Mesothelial cell of epicardium (in vitro differentiated cells): ENCODE results near the gene MAPRE3. TPM values are rescaled to one million over a fixed set of nuclear protein-coding genes. Genes with fewer than 3 reads are reported as not detected.

Source experiments
- DNase-seq, 2 experiments: peaks; one replicate each; pipeline ENCODE4 v3.0.0; 2021; ENCODE audit warnings: low spot score in 2 of 2; ENCODE audit not compliant: unreplicated experiment in 2 of 2
- H3K27ac Mint-ChIP-seq: 2 replicates; pipeline ENCODE4 v1.8.0; 2021; ENCODE audit warnings: mixed read lengths
- H3K27me3 Mint-ChIP-seq: 2 replicates; pipeline ENCODE4 v1.8.0; 2021; ENCODE audit warnings: low read depth, mixed read lengths
- H3K36me3 Mint-ChIP-seq: 2 replicates; pipeline ENCODE4 v1.8.0; 2021; ENCODE audit warnings: mixed read lengths
- H3K4me1 Mint-ChIP-seq: 2 replicates; pipeline ENCODE4 v1.8.0; 2021; ENCODE audit warnings: mixed read lengths
- H3K4me3 Mint-ChIP-seq: 2 replicates; pipeline ENCODE4 v1.8.0; 2021; ENCODE audit warnings: mild to moderate bottlenecking, moderate library complexity, mixed read lengths
- H3K9me3 Mint-ChIP-seq: 2 replicates; pipeline ENCODE4 v1.8.0; 2021; ENCODE audit warnings: mixed read lengths
- CTCF ChIP-seq: fragments of 200-600 bp; sonication (generic); IDR thresholded peaks from one replicate; pipeline ENCODE4 v1.5.0; 2021; ENCODE audit warnings: antibody characterized with exemption; ENCODE audit not compliant: unreplicated experiment
- total RNA-seq: library from RNA; stranded (reverse); gene quantifications from 3 replicates; pipeline ENCODE4 v1.2.1, GENCODE V29; 2021

The MAPRE3 gene
- total RNA-seq, 1 donor from 2014 or later = 14.8 TPM

- Mint-ChIP-seq H3K27ac (peak overlapping the region; percentile 32), H3K4me3 (peak overlapping the region; percentile 99), H3K27me3 (no peaks in the 10 kb centered on the region), H3K36me3 (peaks cover 16% of the 10 kb centered on the region), H3K9me3 (no peaks in the 10 kb centered on the region), H3K4me1 (peaks cover 36% of the 10 kb centered on the region)
- TF ChIP-seq CTCF = no peak
- no peak for DNase-seq
Observed at GRCh38 chr2:27069436-27069835, 99.0 kb downstream of the MAPRE3 start.

DNA sequence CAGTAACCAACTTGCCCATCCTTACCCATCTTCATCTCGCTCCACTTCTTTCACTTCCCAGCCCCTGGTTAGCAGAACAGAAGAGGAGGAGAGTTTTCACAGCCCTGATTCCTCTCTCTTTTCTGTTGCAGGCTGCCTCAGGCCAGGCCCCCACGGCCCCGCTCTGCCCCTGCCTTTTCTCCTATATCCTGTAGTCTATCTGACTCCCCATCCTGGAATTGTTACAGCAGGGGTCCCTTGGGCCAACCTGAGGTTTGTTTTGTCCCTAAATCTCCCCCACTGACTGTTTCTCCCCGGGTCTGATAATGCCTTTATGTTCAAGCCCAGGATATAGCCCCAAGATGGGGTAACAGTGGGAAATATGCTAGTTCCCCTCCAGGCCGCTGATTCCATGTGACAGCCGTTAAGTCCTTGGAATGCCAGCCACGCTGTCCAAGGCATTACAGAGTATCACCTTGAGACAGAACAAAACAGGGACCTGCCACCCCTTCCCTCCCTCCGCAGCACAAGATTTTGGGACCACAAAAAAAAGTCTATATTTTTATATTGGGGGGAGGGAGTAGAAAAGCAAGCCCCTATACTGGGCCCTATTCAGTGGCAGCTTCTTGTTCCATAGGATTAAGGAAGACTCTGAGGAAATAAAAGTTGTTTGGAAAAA is 99.7 kb downstream of the MAPRE3 start:
- H3K36me3 Mint-ChIP-seq = peaks cover 15% of the 10 kb centered on the region
- peak overlapping the region; percentile 32 for H3K27ac Mint-ChIP-seq
- peaks cover 42% of the 10 kb centered on the region for H3K4me1 Mint-ChIP-seq
- no peak for TF ChIP-seq CTCF
- no peak for DNase-seq
- H3K27me3 Mint-ChIP-seq = no peaks in the 10 kb centered on the region
- peak overlapping the region; percentile 99 for H3K4me3 Mint-ChIP-seq
- no peaks in the 10 kb centered on the region for H3K9me3 Mint-ChIP-seq

DNA sequence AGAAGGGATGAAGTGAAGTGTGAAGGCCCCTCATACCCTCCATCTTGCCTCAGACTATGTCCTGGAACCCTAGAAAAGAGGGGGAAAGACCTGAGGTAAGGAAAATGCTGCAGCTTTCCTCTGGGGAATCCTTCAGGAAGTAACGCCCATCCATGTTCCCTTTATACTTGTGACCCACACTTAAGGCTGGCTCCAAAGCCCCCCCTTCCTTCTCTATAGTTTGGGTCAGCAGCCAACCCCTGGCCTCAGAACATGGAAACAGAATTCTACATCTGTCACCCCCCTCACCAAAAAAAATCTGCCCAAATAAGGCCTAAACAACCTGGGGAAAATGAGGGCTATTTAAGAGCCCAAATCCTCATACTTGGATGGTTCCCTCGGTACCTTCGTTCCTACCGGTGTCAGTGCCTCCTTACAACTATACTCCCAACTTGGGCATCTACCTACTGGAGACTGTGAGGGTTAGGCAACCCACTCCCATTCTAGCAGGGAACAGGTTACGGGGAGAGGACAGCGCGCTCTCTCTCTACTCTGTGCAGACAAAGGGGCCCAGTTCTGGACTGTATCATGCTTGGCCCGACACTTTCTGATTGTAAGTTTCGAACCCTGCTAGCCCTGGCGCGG is 100.3 kb downstream of the MAPRE3 start:
- Mint-ChIP-seq H3K27ac (peak overlapping the region; percentile 98), H3K4me3 (peak overlapping the region; percentile 99), H3K9me3 (no peaks in the 10 kb centered on the region), H3K27me3 (no peaks in the 10 kb centered on the region), H3K4me1 (peaks cover 46% of the 10 kb centered on the region), H3K36me3 (peaks cover 15% of the 10 kb centered on the region)
- no peak for DNase-seq
- TF ChIP-seq CTCF = no peak

DNA sequence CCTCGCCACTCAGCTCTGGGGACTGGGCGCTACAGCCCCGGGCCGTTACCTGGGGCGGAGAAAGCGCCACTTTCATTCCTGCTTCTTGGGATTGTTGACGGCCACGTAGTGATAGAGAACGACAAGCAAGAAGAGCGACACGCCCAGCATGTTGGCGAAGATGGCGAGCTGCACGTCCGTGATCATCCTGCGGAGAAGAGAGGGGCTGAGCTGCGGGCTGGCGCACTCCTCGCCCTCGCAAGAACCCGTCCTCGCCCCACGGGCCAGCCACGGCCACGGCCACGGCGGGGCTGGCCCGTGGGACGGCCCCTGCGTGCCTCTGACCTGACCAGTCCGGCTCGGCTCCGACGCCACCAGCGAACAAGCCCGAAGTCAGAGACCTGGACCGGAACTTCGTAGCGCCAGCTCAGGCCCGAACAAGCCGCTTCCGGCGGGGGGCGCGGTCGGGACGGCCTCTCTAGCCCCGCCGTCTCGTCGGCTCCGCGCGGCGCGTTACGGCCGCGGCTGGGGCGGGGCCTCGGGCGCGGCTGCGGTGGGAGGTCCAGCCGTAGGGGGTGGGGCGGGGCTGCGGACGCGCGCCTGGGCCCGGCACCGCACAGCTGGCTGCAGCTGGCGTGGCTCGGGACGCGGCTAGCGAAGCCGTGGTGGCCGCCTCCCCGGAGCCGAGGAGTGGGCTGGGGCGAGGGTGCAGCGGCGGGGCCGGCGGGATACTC is 101.0 kb downstream of the MAPRE3 start, which contains the start of gene OST4:
OST4 (minus strand) TSS at position 378 of the 713 bp plus-strand sequence.
- Mint-ChIP-seq H3K4me3 (peak within 1 kb of the TSS; percentile 99), H3K27ac (peak within 1 kb of the TSS; percentile 98), H3K36me3 (peaks cover 11% of the 10 kb centered on the region), H3K27me3 (no peaks in the 10 kb centered on the region), H3K9me3 (no peaks in the 10 kb centered on the region), H3K4me1 (peaks cover 51% of the 10 kb centered on the region)
- DNase-seq = peak; percentile 82 to 93
- TF ChIP-seq CTCF = no peak

- TF ChIP-seq CTCF = no peak
- Mint-ChIP-seq H3K9me3 (no peaks in the 10 kb centered on the region), H3K4me1 (peaks cover 57% of the 10 kb centered on the region)
Observed at GRCh38 chr2:27071990-27072830, 101.8 kb downstream of the MAPRE3 start.

More at GRCh38 chr2:27071990-27072830, 101.8 kb downstream of the MAPRE3 start:
- DNase-seq = peak; percentile 69 to 86
- Mint-ChIP-seq H3K36me3 (peaks cover 11% of the 10 kb centered on the region), H3K27ac (peak overlapping the region; percentile 98), H3K4me3 (peak overlapping the region; percentile 83), H3K27me3 (no peaks in the 10 kb centered on the region)
